Activated T-helper 1 cell treated with Interleukin-2 at 50 U/mL for 16 hours (primary cell): ENCODE data around the gene EXOC3.

ENCODE experiments used
- DNase-seq: peaks from one replicate; pipeline ENCODE4 v3.0.0-alpha.2; 2020; ENCODE audit warnings: low read depth

The EXOC3 gene

GRCh38 chr5:439636-440035 lies 3.3 kb upstream of the EXOC3 start:
- no peak for DNase-seq

GRCh38 chr5:440401-441201 lies 2.4 kb upstream of the EXOC3 start:
- DNase-seq = no peak

DNA sequence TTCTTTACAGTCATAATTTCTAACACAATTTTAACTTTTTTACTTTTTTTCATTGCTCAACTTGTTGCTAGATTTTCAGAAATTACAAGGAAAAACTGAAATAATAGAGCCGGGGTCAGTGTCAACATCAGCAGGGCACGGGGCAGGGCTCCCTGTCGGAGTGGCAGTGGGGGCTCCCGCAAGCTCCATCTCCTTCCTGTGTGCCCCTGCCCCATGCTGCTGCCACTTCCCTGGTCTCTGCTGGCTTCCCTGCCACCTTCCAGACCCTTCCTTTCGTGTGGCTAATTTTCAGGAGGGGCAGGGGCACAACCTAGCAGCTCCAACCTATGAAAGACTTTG lies 1.0 kb upstream of the EXOC3 start:
- no peak for DNase-seq

- no peak for DNase-seq
Measured at GRCh38 chr5:443239-444151, 519 bp downstream of the EXOC3 start.

DNA sequence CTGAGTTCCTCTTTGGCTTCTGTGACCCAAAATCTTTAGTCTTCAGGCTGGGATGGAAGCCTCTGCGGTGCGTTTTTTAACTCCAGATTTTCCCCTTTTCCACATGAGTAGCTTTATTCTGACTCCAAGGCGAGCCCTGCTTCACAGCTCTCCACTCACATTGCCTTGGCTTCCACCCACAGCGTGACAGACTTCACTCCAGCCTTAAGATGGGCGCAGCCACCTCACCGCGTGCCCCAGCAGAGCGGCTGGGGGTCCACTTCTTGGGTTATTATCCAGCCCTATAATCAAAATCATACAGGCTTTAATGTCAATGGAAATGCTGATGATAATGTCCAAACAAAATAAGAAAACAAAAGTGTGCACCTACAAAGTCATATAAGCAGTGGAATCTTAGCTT lies 1.2 kb downstream of the EXOC3 start:
- no peak for DNase-seq

- no peak for DNase-seq
Measured at GRCh38 chr5:445591-445990, 2.6 kb downstream of the EXOC3 start.

DNA sequence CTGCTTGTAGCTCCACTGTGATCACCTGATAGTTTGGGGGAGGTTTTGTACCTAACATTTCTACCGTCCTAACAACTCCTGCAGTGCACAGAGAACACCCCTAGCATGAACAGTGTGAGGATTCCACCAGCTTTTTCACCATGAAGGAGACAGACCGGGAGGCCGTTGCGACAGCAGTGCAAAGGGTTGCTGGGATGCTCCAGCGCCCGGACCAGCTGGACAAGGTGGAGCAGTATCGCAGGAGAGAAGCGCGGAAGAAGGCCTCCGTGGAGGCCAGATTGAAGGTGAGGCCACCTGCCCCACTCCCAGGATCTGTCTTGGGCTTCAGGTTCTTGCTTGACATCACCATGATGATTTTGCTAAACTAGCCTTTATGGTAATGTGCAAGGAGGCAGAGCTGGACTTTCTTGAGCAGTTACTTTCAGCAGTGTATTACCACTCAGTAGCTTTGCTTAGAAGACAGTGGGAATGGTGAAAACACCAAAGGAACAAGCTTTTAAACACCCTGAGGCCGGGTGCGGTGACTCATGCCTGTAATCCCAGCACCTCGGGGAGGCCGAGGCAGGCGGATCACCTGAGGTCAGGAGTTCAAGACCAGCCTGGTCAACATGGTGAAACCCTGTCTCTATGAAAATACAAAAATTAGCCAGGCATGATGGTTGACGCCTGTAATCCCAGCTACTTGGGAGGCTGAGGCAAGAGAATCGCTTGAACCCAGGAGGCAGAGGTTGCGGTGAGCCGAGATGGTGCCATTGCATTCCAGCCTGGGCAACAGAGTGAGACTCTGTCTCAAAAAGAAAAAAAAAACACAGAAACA lies 3.3 kb downstream of the EXOC3 start:
- DNase-seq = no peak

DNA sequence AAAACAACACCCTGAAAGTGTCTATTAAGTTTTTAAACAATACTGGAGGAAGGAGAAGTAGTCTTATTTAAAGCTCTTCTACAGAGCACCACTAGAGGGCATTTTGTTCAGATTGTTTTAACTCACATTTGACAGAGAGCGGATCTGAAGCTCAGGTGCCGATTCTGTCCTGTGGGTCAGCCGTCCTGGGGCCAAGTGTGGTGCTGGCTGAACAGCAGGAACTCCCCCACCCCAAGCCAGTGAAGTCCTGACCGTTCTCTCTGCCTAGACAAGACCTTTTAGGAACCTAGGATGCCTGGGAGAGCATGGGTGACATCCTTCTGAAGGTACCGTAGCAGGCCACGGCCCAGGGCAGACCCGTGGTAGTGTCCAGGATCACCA lies 3.9 kb downstream of the EXOC3 start:
- no peak for DNase-seq

- no peak for DNase-seq
Measured at GRCh38 chr5:447501-447900, 4.5 kb downstream of the EXOC3 start.

GRCh38 chr5:448061-448765 lies 5.2 kb downstream of the EXOC3 start:
- no peak for DNase-seq

- no peak for DNase-seq
Measured at GRCh38 chr5:448766-449090, 5.8 kb downstream of the EXOC3 start.

- no peak for DNase-seq
Measured at GRCh38 chr5:449151-449550, 6.2 kb downstream of the EXOC3 start.

GRCh38 chr5:451587-452458 lies 8.8 kb downstream of the EXOC3 start:
- no peak for DNase-seq

GRCh38 chr5:452978-453710 lies 10.2 kb downstream of the EXOC3 start:
- DNase-seq = no peak

- DNase-seq = no peak
Measured at GRCh38 chr5:453725-454481, 10.9 kb downstream of the EXOC3 start.

DNA sequence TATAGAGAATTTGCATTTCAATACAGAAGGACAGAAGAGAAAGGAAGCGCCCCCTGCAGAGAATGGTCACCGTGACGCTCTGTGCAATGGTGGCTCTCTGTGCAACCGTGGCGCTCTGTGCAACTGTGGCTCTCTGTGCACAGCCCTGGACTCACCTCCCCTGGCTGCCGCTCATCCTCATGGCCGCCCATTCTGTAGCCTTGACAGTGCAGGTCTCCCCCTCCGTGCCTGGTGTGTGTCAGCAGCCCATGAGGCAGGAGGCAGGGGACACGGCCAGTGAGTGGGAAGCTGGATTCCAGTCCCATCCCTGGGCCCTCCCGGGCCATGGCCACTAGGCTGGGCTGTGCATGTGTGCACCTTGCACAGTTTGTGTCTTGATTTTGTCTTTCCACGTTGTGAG lies 12.0 kb downstream of the EXOC3 start:
- no peak for DNase-seq

DNA sequence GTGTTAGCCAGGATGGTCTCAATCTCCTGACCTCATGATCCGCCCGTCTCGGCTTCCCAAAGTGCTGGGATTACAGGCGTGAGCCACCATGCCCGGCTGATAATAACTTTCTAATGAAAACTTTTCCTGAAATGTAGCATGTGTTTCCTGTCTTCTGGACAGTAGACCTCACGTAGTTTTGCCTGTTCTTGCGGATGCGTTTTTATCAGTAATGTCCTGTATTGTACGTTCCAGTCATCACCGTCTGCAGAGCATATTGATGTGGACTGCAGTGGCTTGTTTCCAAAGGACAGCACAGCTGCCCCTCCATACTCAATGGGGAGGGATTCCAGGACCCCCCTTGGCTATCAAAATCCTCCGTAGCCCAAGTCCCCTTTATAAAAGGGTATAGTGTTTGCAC lies 12.8 kb downstream of the EXOC3 start:
- no peak for DNase-seq

- DNase-seq = no peak
Measured at GRCh38 chr5:456351-457194, 13.6 kb downstream of the EXOC3 start.
